GM21576 (cell line): ENCODE data around the gene ATP8B3.
"Not testable (repeated sequence)": the region's sequence is repeated elsewhere in the genome, so short reads cannot be mapped to it uniquely, and the experiment has no call there.

Source experiments
- ATAC-seq: cut with Tn5 transposase; IDR thresholded peaks from one replicate; pipeline ENCODE4 v1.9.1; 2021; ENCODE audit warnings: mild to moderate bottlenecking, moderate library complexity; ENCODE audit not compliant: unreplicated experiment

Gene ATP8B3

DNA sequence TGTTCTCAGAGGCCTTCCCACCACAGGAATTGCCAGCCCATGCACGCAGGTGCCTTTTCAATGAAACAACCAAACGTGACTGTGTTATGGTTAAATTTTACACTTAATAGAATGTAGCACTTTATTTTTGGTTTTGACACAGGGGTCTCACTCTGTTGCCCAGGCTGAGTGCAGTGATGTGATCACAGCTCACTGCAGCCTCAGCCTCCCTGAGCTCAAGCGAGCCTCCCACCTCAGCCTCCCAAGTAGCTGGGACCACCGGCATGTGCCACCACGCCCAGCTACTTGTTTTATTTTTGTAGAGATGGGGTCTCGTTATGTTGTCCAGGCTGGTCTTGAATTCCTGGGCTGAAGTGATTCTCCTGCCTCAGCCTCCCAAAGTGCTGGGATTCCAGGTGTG, 7.2 kb downstream of the ATP8B3 start:
- no peak for ATAC-seq

DNA sequence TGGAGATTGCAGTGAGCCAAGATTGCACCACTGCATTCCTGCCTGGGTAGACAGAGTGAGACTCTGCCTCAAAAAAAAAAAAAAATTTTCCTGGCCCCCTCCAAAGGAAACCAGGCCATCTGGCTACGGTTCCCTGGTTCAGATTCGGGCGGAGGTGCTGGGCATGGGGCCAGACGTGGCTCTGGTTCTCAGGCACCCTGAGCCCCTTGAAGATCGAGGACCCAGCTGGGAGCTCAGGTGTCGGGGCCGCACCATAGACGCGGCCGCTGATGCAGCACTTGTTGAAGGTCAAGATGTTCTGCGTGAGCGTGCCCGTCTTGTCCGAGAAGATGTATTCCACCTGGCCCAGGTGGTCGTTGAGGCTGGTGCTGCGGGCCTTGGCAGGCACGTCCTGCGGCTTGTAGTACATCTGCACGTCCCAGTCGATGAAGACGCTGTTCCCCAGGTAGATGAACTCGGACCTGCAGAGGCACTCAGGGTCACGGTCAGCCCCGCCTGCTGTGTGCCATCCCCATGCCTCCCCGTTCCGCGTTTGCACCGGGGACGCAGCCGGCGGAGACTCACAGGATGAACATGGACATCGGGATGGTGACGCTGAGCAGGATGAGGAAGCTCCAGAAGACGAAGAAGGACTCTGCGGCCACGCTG, 12.3 kb downstream of the ATP8B3 start:
- ATAC-seq = no peak

DNA sequence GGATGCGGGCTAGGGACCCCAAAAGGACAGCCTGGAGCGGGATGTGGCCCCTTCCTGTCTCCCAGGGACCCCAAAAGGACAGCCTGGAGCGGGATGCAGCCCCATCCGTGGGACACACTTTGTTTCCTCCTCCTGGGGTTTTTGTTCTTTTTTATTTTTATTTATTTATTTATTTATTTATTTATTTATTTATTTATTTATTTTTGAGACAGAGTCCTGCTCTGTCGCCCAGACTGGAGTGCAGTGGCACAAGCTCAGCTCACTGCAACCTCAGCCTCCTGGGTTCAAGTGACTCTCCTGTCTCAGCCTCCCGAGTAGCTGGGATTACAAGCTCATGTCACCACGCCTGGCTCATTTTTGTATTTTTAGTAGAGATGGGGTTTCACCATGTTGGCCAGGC, 14.8 kb downstream of the ATP8B3 start:
- ATAC-seq = not testable (repeated sequence)

GRCh38 chr19:1796395-1797142, 15.5 kb downstream of the ATP8B3 start:
- no peak for ATAC-seq

DNA sequence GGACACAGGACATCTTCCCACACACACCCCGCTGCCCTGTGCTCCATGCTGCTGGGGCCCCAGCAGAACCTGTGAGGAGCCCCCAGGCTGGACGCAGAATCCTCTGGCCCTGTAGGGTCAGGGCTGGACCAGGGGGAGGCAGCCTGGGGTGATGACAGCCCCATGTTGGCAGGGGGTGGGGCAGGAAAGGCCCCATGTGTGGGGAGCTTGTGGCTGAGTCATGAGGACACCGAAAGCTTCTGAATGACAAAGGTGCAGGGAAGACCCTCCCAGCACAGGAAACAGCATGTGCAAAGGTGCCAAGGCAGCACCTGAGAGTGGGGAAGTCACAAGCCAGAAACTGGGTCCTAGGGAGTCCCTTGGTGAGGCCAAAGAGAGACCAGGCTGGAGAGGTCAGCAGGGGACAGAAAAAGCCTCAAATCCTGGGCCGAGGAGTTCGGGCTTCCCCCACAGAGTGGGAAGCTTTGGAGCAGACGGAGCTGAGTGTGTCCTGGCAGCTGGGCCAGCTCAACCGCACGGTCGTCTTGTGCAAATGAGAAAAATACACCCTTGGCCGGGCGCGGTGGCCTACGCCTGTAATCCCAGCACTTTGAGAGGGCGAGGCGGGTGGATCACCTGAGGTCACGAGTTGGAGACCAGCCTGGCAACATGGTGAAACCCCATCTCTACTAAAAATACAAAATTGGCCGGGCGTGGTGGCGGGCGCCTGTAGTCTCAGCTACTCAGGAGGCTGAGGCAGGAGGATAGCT, 17.5 kb downstream of the ATP8B3 start:
- no peak for ATAC-seq

DNA sequence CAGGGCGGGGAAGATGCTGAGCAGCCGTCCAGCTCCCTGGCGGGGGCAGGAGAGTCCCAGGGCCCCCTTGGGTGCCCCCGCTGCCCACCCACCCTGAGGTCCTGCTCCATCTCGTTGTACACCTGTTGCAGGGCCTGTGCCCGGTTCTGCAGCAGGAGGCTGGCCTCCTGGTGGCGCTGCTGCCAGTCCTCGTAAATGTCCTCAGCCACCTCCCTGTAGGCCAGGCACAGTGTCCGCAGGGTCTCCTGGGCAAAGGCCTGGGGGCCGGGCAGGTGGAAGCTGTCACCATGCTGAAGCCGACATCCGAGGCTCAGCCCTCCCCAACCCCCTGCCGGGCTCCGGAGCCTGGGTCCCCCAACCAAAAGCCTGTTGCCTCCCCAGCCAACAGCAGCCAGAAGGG, 20.2 kb downstream of the ATP8B3 start:
- ATAC-seq = no peak

DNA sequence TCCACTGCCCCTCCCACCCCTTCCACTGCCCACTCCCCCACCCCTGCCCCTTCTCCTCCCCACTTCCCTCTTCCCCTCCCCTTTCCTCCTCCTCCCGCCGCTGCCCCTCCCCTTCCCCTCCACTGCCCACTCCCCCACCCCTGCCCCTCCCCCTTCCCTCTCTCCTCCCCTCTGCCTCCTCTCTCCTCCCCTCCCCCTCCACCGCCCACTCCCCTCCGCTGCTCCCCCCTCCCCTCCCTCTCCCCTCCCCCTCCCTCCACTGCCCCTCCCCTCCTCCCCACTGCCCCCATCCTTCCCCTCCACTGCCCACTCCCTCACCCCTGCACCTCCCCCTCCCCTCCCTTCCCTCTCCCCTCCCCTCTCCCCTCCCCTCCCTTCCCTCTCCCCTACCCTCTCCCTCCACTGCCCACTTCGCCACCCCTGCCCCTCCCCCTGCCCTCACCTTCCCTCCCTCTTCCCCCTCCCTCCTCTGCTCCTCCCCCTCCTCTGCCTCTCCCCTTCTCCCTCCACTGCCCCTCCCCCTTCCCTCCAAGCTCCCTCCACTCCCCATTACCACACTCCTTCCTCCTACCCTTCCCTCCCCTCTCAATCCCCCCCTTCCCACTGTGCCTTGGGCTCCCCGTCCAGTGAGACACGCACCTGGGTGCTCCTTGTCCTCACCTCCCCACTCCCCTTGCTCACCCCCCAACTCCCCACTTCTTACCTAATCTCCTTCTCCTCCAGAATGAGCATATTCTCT, 21.9 kb downstream of the ATP8B3 start:
- no peak for ATAC-seq

- ATAC-seq = no peak
Measured at GRCh38 chr19:1789261-1790041, 22.6 kb downstream of the ATP8B3 start.

- ATAC-seq = no peak
Measured at GRCh38 chr19:1787116-1787515, 25.0 kb downstream of the ATP8B3 start.

GRCh38 chr19:1786668-1787067, 25.4 kb downstream of the ATP8B3 start:
- ATAC-seq = no peak

- ATAC-seq = no peak
Measured at GRCh38 chr19:1785310-1785709, 26.8 kb downstream of the ATP8B3 start.

DNA sequence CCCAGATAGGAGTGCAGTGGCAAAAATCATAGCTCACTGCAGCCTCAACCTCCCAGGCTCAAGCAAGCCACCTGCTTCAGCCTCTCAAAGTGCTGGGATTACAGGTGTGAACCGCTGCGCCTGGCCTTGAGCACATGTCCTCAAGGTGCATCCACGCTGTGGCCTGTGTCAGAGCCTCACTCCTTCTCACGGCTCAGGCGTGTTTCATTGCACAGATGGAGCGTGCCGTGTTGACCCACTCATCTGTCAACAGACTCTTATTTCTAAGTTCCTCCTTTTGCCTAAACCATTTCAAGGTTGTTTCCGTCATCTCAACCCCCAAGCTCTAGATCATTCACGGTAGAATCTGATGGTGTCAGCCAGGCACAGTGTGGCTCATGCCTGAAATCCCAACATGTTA, 28.2 kb downstream of the ATP8B3 start:
- no peak for ATAC-seq

DNA sequence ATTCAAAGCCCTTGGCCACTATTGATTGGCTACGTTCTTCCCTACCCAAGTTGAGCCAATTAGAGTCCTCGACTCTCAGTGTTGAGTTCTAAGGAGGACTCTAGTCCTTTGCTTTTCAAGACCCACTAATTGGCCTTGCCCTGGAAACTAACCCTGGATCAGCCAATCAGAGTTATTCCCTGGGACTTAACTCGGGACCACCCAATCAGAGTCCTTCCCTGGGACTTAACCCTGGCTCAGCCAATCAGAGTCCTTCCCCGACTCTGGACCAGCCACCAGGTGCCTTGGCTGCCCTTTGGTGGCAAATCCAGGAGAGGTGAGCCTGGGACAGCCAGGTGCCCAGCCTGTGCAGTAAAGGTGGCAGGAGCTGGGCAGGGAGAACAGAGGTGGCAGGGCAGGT, 28.7 kb downstream of the ATP8B3 start:
- no peak for ATAC-seq

- ATAC-seq = no peak
Measured at GRCh38 chr19:1782521-1782920, 29.6 kb downstream of the ATP8B3 start.

DNA sequence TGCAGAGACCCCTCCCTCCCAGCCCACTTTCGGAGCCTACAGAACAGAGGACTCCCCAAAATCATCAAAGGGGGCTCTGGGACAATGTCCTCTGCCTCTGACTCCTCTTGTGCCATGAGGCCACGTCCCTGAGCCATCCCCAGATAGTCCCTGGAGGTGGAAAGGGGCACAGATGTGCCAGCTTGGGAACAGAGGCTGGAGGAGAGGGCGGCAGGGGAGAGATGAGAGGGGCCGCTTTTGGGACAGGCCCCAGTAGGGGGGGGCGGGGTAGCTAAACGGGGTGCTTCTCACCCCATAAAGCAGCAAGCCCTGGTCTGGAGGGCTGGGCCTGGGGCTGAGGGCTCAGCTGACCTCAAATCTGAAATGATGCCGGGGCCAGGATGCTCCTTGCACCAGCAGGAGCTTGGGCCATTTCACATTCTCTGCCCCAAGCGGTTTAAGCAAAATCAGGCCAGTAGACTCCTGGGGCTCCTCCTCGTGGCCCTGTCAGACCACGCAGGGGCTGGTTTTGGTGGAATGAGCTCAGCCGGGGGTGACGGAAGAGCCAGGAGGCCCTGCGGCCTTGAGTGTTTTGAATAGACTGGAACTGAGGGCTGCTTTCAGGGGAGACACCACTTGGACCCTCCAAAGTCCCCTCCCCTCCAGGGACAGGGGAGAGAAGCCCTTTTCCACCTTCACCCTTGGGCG, 31.7 kb downstream of the ATP8B3 start:
- no peak for ATAC-seq

DNA sequence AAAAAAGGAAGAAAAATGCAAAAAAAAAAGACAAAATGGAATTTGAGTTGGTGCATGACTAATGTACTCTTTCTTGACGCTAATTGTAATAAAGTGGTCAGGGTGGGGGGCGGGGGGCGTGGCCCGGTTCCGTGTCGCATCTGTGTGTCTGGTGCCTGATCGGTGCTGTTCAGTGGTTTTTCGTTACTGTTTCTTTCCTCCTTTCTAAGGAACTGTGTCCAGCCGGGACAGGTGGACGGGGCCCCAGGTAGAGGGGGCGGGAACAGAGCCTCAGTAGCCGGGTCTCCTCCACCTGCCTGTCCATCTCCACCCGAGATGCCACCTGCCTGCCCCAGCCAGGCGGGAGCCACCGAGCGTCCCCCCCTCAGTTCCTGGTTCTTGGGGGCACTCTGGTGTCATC, 32.5 kb downstream of the ATP8B3 start:
- no peak for ATAC-seq

DNA sequence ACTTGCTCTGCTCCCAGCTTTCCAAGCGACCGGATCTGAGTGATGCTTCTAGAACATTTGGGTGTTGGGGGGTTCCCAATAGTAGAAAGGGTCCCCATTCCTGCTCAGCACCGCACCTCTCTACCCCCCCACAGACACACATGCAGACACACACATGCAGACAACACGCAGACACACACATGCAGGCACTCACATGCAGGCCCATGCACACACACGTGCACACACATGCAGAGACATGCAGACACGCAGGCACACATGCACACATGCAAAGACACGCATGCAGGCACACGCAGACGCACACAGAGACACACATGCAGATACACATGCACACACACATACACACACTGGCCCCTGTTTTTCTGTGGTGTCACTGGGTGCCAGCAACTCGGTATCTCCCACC, 34.9 kb downstream of the ATP8B3 start:
- no peak for ATAC-seq

DNA sequence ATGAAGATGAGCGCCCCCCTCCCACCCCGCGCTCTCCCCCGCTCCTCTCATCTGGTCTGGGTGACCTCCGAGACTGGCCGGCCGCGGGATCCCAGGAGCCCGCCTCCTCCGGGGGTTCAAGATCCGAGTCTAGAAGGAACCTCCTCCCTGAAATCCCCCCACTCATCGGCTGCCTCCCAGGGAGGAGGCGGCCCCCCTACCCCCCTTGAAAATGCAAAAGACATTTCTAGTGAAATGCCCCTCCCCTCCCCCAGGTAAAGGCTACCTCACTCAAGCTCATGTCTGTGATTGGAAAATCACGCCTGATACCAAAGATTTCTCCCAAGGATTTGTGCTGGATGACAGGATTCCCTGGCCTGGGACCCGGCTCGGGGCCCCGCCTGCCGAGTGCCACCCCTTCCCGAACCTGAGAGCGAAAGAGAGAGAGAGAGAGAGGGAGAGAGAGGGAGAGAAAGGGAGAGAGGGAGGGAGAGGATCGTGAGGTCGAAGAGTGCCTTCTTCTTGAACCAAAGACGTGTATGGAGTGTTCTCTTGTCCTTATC, 35.4 kb downstream of the ATP8B3 start:
- no peak for ATAC-seq

- no peak for ATAC-seq
Measured at GRCh38 chr19:1775951-1776605, 36.0 kb downstream of the ATP8B3 start.
